A673 (cell line): ENCODE measurements around the gene SLC38A3.

ENCODE experiments used
- CTCF ChIP-seq: fragments of 300-800, 200-600 bp; sonication (generic); conservative IDR thresholded peaks from 2 replicates; pipeline ENCODE4 v1.5.1; 2017; ENCODE audit warnings: low read depth, mild to moderate bottlenecking, antibody characterized with exemption, low read length, moderate library complexity, mixed read lengths
- EZH2 ChIP-seq: fragments of 200-600 bp; sonication (generic); IDR thresholded peaks from 2 replicates; pipeline ENCODE4 v1.6.1; 2017; ENCODE audit warnings: borderline replicate concordance, low read depth, mild to moderate bottlenecking, mixed read lengths, antibody characterized with exemption, low read length; ENCODE audit not compliant: poor library complexity, severe bottlenecking

- TF ChIP-seq CTCF (no peak), EZH2 (no peak)
These were observed 62.3 kb downstream of the SLC38A3 start for GRCh38 chr3:50267280-50267913.
